ENCODE data around the gene IDH3B. TPM values are rescaled to one million over a fixed set of nuclear protein-coding genes. Genes with fewer than 3 reads are reported as not detected.

The IDH3B gene
- total and polyA plus RNA-seq, 2 of the 13 experiments (the other 11 are each of a cell fraction or from before 2014, with no cell fraction given) = 215 to 254 TPM

GRCh38 chr20:2663887-2664719, at the start of gene IDH3B (continued):
- TF ChIP-seq ZZZ3 (CRISPR knock-in tag; IDR thresholded peaks at IDR 0.05; ENCODE audit: borderline replicate concordance) = peak; percentile 96; the same call in 1 of the 2 replicates
- 0 out of 2 replicates have a peak, but pooled peaks have one; percentile 34 for TF ChIP-seq TEAD2 (CRISPR knock-in tag; IDR thresholded peaks at IDR 0.05)
- peak; percentile 90 for TF ChIP-seq ZNF274 (CRISPR knock-in tag; IDR thresholded peaks at IDR 0.05)
- no peak for TF ChIP-seq REXO4 (CRISPR knock-in tag; IDR thresholded peaks at IDR 0.05; ENCODE audit: borderline replicate concordance)
- no peak for TF ChIP-seq PRMT3 (CRISPR knock-in tag; IDR thresholded peaks at IDR 0.05; ENCODE audit: borderline replicate concordance, low read depth)
- peak; percentile 99 for TF ChIP-seq ATF1 (CRISPR knock-in tag; IDR thresholded peaks at IDR 0.05)
- peak; percentile 96; the same call in 1 of the 2 replicates for TF ChIP-seq BORCS8-MEF2B (CRISPR knock-in tag; IDR thresholded peaks at IDR 0.05)
- TF ChIP-seq ZNF512B (CRISPR knock-in tag; IDR thresholded peaks at IDR 0.05; ENCODE audit: borderline replicate concordance) = no peak
- no peak for TF ChIP-seq KLF9 (CRISPR knock-in tag; IDR thresholded peaks at IDR 0.05; ENCODE audit: low read depth)
- TF ChIP-seq, protein P1, sequence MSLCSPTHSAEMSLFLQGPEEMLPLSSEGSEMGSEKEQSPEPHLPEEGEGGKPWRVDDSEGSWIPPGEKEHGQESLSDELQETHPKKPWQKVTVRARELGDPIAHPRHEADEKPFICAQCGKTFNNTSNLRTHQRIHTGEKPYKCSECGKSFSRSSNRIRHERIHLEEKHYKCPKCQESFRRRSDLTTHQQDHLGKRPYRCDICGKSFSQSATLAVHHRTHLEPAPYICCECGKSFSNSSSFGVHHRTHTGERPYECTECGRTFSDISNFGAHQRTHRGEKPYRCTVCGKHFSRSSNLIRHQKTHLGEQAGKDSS (CRISPR knock-in tag; IDR thresholded peaks at IDR 0.05; ENCODE audit: borderline replicate concordance, low read depth) = peak; percentile 94
- TF ChIP-seq ZNF557 (CRISPR knock-in tag; IDR thresholded peaks at IDR 0.05) = peak; percentile 91; the same call in 1 of the 2 replicates
- peak; percentile 95 for TF ChIP-seq ZMYM4 (CRISPR knock-in tag; IDR thresholded peaks at IDR 0.05)
- TF ChIP-seq NR2F6 (IDR thresholded peaks at IDR 0.05) = peak; percentile 17; the same call in 1 of the 2 replicates
- peak; percentile 66; the same call in 1 of the 2 replicates for TF ChIP-seq NR2F6 (CRISPR knock-in tag; IDR thresholded peaks at IDR 0.05)
- peak; percentile 80; the same call in 1 of the 2 replicates for TF ChIP-seq SNAPC2 (CRISPR knock-in tag; IDR thresholded peaks at IDR 0.05)
- TF ChIP-seq CBX2 (IDR thresholded peaks at IDR 0.05; ENCODE audit: low read depth, low read length) = no peak
- peak; percentile 43; the same call in 1 of the 2 replicates for TF ChIP-seq CBX2 (CRISPR knock-in tag; IDR thresholded peaks at IDR 0.05; ENCODE audit: low read depth)
- peak; percentile 71 for TF ChIP-seq STAT5B (CRISPR knock-in tag; IDR thresholded peaks at IDR 0.05)
- peak; percentile 90; the same call in 1 of the 2 replicates for TF ChIP-seq MIER3 (CRISPR knock-in tag; IDR thresholded peaks at IDR 0.05; ENCODE audit: borderline replicate concordance)
- TF ChIP-seq, protein P2, sequence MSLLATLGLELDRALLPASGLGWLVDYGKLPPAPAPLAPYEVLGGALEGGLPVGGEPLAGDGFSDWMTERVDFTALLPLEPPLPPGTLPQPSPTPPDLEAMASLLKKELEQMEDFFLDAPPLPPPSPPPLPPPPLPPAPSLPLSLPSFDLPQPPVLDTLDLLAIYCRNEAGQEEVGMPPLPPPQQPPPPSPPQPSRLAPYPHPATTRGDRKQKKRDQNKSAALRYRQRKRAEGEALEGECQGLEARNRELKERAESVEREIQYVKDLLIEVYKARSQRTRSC (CRISPR knock-in tag; IDR thresholded peaks at IDR 0.05; ENCODE audit: low read depth) = no peak; the same call in 1 of the 2 replicates
- TF ChIP-seq ZNF703 (CRISPR knock-in tag; IDR thresholded peaks at IDR 0.05; ENCODE audit: borderline replicate concordance) = 0 out of 2 replicates have a peak, but pooled peaks have one; percentile 54
- peak; percentile 68; the same call in 1 of the 2 replicates for TF ChIP-seq ZBTB42 (CRISPR knock-in tag; IDR thresholded peaks at IDR 0.05)
- TF ChIP-seq WIZ (CRISPR knock-in tag; IDR thresholded peaks at IDR 0.05) = peak; percentile 96
- TF ChIP-seq ZNF138 (CRISPR knock-in tag; IDR thresholded peaks at IDR 0.05; ENCODE audit: low read depth) = no peak; the same call in 1 of the 2 replicates
- peak; percentile 82; the same call in 1 of the 2 replicates for TF ChIP-seq ZNF678 (CRISPR knock-in tag; IDR thresholded peaks at IDR 0.05)
- peak; percentile 31; the same call in 1 of the 2 replicates for TF ChIP-seq NKX3-1 (CRISPR knock-in tag; IDR thresholded peaks at IDR 0.05)
- peak; percentile 99 for TF ChIP-seq IRF2 (CRISPR knock-in tag; IDR thresholded peaks at IDR 0.05)
- TF ChIP-seq CAMTA2 (CRISPR knock-in tag; IDR thresholded peaks at IDR 0.05; ENCODE audit: borderline replicate concordance) = peak; percentile 68; the same call in 1 of the 2 replicates

Measured in HepG2 (cell line).